ENCODE data around the gene KLF5.
"Not testable (repeated sequence)": the region's sequence is repeated elsewhere in the genome, so short reads cannot be mapped to it uniquely, and the experiment has no call there.

The KLF5 gene

GRCh38 chr13:73082895-73083294, 24.1 kb downstream of the KLF5 start:
- no peak for DNase-seq (ENCODE audit: low read depth in 2 of 3, low spot score in 2 of 3)

- DNase-seq (ENCODE audit: low read depth in 2 of 3, low spot score in 2 of 3) = no peak
These were observed 29.6 kb downstream of the KLF5 start for GRCh38 chr13:73088332-73088935.

- no peak for DNase-seq (ENCODE audit: low read depth in 2 of 3, low spot score in 2 of 3)
These were observed 30.4 kb downstream of the KLF5 start for GRCh38 chr13:73089213-73089612.

GRCh38 chr13:73090116-73090822, 31.5 kb downstream of the KLF5 start:
- DNase-seq (ENCODE audit: low read depth in 2 of 3, low spot score in 2 of 3) = no peak

- no peak for DNase-seq (ENCODE audit: low read depth in 2 of 3, low spot score in 2 of 3)
These were observed 32.0 kb downstream of the KLF5 start for GRCh38 chr13:73090823-73091187.

GRCh38 chr13:73092829-73093228, 34.0 kb downstream of the KLF5 start:
- DNase-seq (ENCODE audit: low read depth in 2 of 3, low spot score in 2 of 3) = no peak

GRCh38 chr13:73096173-73096572, 37.4 kb downstream of the KLF5 start:
- no peak for DNase-seq (ENCODE audit: low read depth in 2 of 3, low spot score in 2 of 3)

GRCh38 chr13:73096638-73097037, 37.8 kb downstream of the KLF5 start:
- no peak for DNase-seq (ENCODE audit: low read depth in 2 of 3, low spot score in 2 of 3)

- DNase-seq (ENCODE audit: low read depth in 2 of 3, low spot score in 2 of 3) = not testable (repeated sequence)
These were observed 42.0 kb downstream of the KLF5 start for GRCh38 chr13:73100781-73101180.

- no peak for DNase-seq (ENCODE audit: low read depth in 2 of 3, low spot score in 2 of 3)
These were observed 42.7 kb downstream of the KLF5 start for GRCh38 chr13:73101351-73102007.

- DNase-seq (ENCODE audit: low read depth in 2 of 3, low spot score in 2 of 3) = no peak
These were observed 44.4 kb downstream of the KLF5 start for GRCh38 chr13:73103238-73103637.

- no peak for DNase-seq (ENCODE audit: low read depth in 2 of 3, low spot score in 2 of 3)
These were observed 47.8 kb downstream of the KLF5 start for GRCh38 chr13:73106513-73107178.

- no peak for DNase-seq (ENCODE audit: low read depth in 2 of 3, low spot score in 2 of 3)
These were observed 48.7 kb downstream of the KLF5 start for GRCh38 chr13:73107481-73107880.

- no peak for DNase-seq (ENCODE audit: low read depth in 2 of 3, low spot score in 2 of 3)
These were observed 49.2 kb downstream of the KLF5 start for GRCh38 chr13:73107970-73108369.

GRCh38 chr13:73109288-73109899, 50.6 kb downstream of the KLF5 start:
- DNase-seq (ENCODE audit: low read depth in 2 of 3, low spot score in 2 of 3) = no peak

- DNase-seq (ENCODE audit: low read depth in 2 of 3, low spot score in 2 of 3) = no peak
These were observed 51.2 kb downstream of the KLF5 start for GRCh38 chr13:73109969-73110368.

- no peak for DNase-seq (ENCODE audit: low read depth in 2 of 3, low spot score in 2 of 3)
These were observed 52.0 kb downstream of the KLF5 start for GRCh38 chr13:73110814-73111213.

GRCh38 chr13:73111331-73111730, 52.5 kb downstream of the KLF5 start:
- no peak for DNase-seq (ENCODE audit: low read depth in 2 of 3, low spot score in 2 of 3)

- DNase-seq (ENCODE audit: low read depth in 2 of 3, low spot score in 2 of 3) = no peak
These were observed 60.8 kb downstream of the KLF5 start for GRCh38 chr13:73119612-73120011.
